CD14-positive monocyte (primary cell): ENCODE results near the gene POU6F2. TPM values are rescaled to one million over a fixed set of nuclear protein-coding genes. Genes with fewer than 3 reads are reported as not detected.

ENCODE experiments used
- DNase-seq, 3 donors: peaks; one replicate each; pipeline ENCODE4 v3.0.0-alpha.2; 2011 to 2022
- H2AFZ ChIP-seq: 2 replicates; pipeline ENCODE4 v1.6.0; 2012; ENCODE audit warnings: mild to moderate bottlenecking, low read depth, low read length, inconsistent platforms; ENCODE audit not compliant: insufficient read depth, poor library complexity, severe bottlenecking
- H3K27ac ChIP-seq, 2 donors: 1 replicate in 1 of 2; 2 replicates in 1 of 2; pipeline ENCODE4 v1.5.1; 2012 to 2013; ENCODE audit warnings: low read length in 2 of 2, control low read depth in 1 of 2, inconsistent platforms in 1 of 2, low read depth in 1 of 2, mild to moderate bottlenecking in 1 of 2
- H3K27me3 ChIP-seq, 2 donors: one replicate each; pipeline versions ENCODE4 v1.6.0 to v1.6.1; 2011 to 2013; ENCODE audit warnings: low read length in 2 of 2; ENCODE audit not compliant: control insufficient read depth in 2 of 2, insufficient read depth in 2 of 2
- H3K36me3 ChIP-seq, 2 donors: replicated peaks in 1 of 2; 1 replicate in 1 of 2; 2 replicates in 1 of 2; pipeline versions ENCODE4 v1.5.1 to v1.6.1; 2012 to 2013; ENCODE audit warnings: low read length in 2 of 2, control low read depth in 1 of 2, inconsistent platforms in 1 of 2, mild to moderate bottlenecking in 1 of 2; ENCODE audit not compliant: insufficient read depth in 2 of 2, control insufficient read depth in 1 of 2
- H3K4me1 ChIP-seq, 2 donors: 1 replicate in 1 of 2; 2 replicates in 1 of 2; pipeline versions ENCODE4 v1.5.1 to v1.6.1; 2012 to 2013; ENCODE audit warnings: low read length in 2 of 2, control low read depth in 1 of 2, inconsistent platforms in 1 of 2, mild to moderate bottlenecking in 1 of 2, moderate library complexity in 1 of 2; ENCODE audit not compliant: insufficient read depth in 2 of 2, control insufficient read depth in 1 of 2
- H3K4me2 ChIP-seq: replicated peaks from 2 replicates; pipeline ENCODE3; 2012; ENCODE audit warnings: low read length, moderate library complexity, mild to moderate bottlenecking; ENCODE audit not compliant: poor library complexity, severe bottlenecking; ENCODE audit errors: extremely low read depth
- H3K4me3 ChIP-seq, 3 experiments: fragments of 200-600 bp in 1 of 3; sonication (generic) in 1 of 3; replicated peaks in 1 of 3; 1 replicate in 2 of 3; 2 replicates in 1 of 3; pipeline ENCODE4 v1.5.1; 2011 to 2013; ENCODE audit warnings: low read length in 3 of 3, mild to moderate bottlenecking in 3 of 3, control low read depth in 2 of 3, low read depth in 2 of 3, inconsistent platforms in 1 of 3, moderate library complexity in 1 of 3
- H3K79me2 ChIP-seq: 2 replicates; pipeline ENCODE4 v1.6.0; 2012; ENCODE audit warnings: mild to moderate bottlenecking, control low read depth, inconsistent platforms, low read length, moderate library complexity; ENCODE audit not compliant: insufficient read depth
- H3K9ac ChIP-seq: 2 replicates; pipeline ENCODE4 v1.6.0; 2017; ENCODE audit warnings: low read length, mild to moderate bottlenecking; ENCODE audit not compliant: insufficient read depth, poor library complexity, severe bottlenecking
- H3K9me3 ChIP-seq, 2 donors: replicated peaks in 1 of 2; 1 replicate in 1 of 2; 2 replicates in 1 of 2; pipeline versions ENCODE4 v1.5.1 to v1.6.1; 2012 to 2013; ENCODE audit warnings: low read length in 2 of 2, control low read depth in 1 of 2; ENCODE audit not compliant: control insufficient read depth in 1 of 2, insufficient read depth in 1 of 2
- H4K20me1 ChIP-seq: 2 replicates; pipeline ENCODE4 v1.6.0; 2012; ENCODE audit warnings: mild to moderate bottlenecking, low read length, control low read depth, moderate library complexity; ENCODE audit not compliant: insufficient read depth
- H3K27ac Mint-ChIP-seq, 7 donors: one replicate each; pipeline ENCODE4 v1.8.0; 2020; ENCODE audit warnings: mild to moderate bottlenecking in 7 of 7, mixed read lengths in 7 of 7, moderate library complexity in 6 of 7, inconsistent platforms in 2 of 7
- H3K27me3 Mint-ChIP-seq, 3 donors: one replicate each; pipeline ENCODE4 v1.8.0; 2021 to 2022; ENCODE audit warnings: low read depth in 3 of 3, mild to moderate bottlenecking in 3 of 3, mixed read lengths in 3 of 3, moderate library complexity in 3 of 3, inconsistent platforms in 1 of 3
- H3K36me3 Mint-ChIP-seq, 2 donors: one replicate each; pipeline ENCODE4 v1.8.0; 2020; ENCODE audit warnings: mixed read lengths in 2 of 2, inconsistent platforms in 1 of 2, mild to moderate bottlenecking in 1 of 2
- H3K4me1 Mint-ChIP-seq: one replicate; pipeline ENCODE4 v1.8.0; 2020; ENCODE audit warnings: mild to moderate bottlenecking, mixed read lengths
- H3K4me3 Mint-ChIP-seq, 2 donors: one replicate each; pipeline ENCODE4 v1.8.0; 2020; ENCODE audit warnings: mild to moderate bottlenecking in 2 of 2, mixed read lengths in 2 of 2, moderate library complexity in 1 of 2
- H3K9me3 Mint-ChIP-seq, 7 donors: one replicate each; pipeline ENCODE4 v1.8.0; 2020 to 2022; ENCODE audit warnings: mixed read lengths in 7 of 7, mild to moderate bottlenecking in 6 of 7, moderate library complexity in 6 of 7, inconsistent platforms in 2 of 7
- WGBS: methylation state at CpG from one replicate; pipeline ENCODE4 v1.1.5; 2013; ENCODE audit warnings: missing lambda C conversion rate; ENCODE audit not compliant: insufficient coverage; 5-methylcytosine and 5-hydroxymethylcytosine counted together
- intact Hi-C, 2 donors: fragments of 100-400 bp; cut with micrococcal nuclease; formaldehyde crosslinking; loops; one replicate each; pipeline versions ENCODE4 v1.15.0 to v1.15.1; 2023
- polyA plus RNA-seq, 3 donors: library from polyadenylated mRNA; depleted of rRNA in 1 of 3; unstranded in 2 of 3; stranded (reverse) in 1 of 3; fragments of 300-500 nt in 2 of 3; fragments of >200 nt in 1 of 3; fragmentation: Illumina TruSeq in 2 of 3; gene quantifications; 1 replicate in 2 of 3; 2 replicates in 1 of 3; pipeline ENCODE4 v1.2.3, GENCODE V29; 2012 to 2021
- TF ChIP-seq, protein P1 (sequence below): fragments of 200-600 bp; IDR thresholded peaks from one replicate; pipeline ENCODE4 v1.8.0; 2022; ENCODE audit warnings: antibody characterized with exemption, mild to moderate bottlenecking

Gene POU6F2
- polyA plus RNA-seq, 3 donors = not detected

DNA sequence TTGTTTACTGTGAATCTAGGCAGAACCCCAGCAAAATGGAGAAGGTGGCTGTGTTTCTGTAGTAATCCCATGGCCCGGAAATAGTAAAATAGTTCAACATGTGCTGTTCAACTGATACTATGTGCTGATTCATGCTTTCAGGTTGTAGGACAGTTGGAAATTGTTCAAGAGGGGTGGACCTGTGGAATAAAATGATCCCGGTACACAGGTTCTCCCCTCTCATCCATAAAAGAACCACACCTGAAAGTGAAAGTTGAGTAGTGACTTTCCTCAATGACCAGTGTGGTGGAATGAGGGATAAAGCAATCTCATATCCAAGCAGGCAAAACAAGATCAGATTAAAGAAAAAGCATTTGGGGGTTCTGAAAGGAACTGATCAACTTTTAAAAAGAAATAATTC is 177.1 kb downstream of the POU6F2 start:
- H3K36me3 ChIP-seq = no peaks in the 10 kb centered on the region
- no peak overlapping the region for H3K27ac ChIP-seq
- H3K4me2 ChIP-seq = no peak overlapping the region
- no peak overlapping the region for H3K4me3 Mint-ChIP-seq
- H3K4me1 ChIP-seq = no peaks in the 10 kb centered on the region
- no CpG with 5 or more reads among the region's 2 CpGs for WGBS
- no peaks in the 10 kb centered on the region for H3K27me3 ChIP-seq
- H3K9me3 Mint-ChIP-seq = peaks cover 0 to 4% (median 2%) of the 10 kb centered on the region in 7 donors
- H3K36me3 Mint-ChIP-seq = no peaks in the 10 kb centered on the region
- H3K27me3 Mint-ChIP-seq = peaks cover 0 to 1% (median 1%) of the 10 kb centered on the region in 3 donors
- no peaks in the 10 kb centered on the region for H3K9me3 ChIP-seq
- H3K4me3 ChIP-seq = no peak overlapping the region
- DNase-seq = no peak
- no peaks in the 10 kb centered on the region for H4K20me1 ChIP-seq
- intact Hi-C loops = no loop called here
- H2AFZ ChIP-seq = no peak overlapping the region
- no peak overlapping the region for H3K27ac Mint-ChIP-seq
- no peaks in the 10 kb centered on the region for H3K79me2 ChIP-seq
- no peak overlapping the region for H3K9ac ChIP-seq
- TF ChIP-seq, protein P1, sequence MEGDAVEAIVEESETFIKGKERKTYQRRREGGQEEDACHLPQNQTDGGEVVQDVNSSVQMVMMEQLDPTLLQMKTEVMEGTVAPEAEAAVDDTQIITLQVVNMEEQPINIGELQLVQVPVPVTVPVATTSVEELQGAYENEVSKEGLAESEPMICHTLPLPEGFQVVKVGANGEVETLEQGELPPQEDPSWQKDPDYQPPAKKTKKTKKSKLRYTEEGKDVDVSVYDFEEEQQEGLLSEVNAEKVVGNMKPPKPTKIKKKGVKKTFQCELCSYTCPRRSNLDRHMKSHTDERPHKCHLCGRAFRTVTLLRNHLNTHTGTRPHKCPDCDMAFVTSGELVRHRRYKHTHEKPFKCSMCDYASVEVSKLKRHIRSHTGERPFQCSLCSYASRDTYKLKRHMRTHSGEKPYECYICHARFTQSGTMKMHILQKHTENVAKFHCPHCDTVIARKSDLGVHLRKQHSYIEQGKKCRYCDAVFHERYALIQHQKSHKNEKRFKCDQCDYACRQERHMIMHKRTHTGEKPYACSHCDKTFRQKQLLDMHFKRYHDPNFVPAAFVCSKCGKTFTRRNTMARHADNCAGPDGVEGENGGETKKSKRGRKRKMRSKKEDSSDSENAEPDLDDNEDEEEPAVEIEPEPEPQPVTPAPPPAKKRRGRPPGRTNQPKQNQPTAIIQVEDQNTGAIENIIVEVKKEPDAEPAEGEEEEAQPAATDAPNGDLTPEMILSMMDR = no peak
- no peaks in the 10 kb centered on the region for H3K4me1 Mint-ChIP-seq

DNA sequence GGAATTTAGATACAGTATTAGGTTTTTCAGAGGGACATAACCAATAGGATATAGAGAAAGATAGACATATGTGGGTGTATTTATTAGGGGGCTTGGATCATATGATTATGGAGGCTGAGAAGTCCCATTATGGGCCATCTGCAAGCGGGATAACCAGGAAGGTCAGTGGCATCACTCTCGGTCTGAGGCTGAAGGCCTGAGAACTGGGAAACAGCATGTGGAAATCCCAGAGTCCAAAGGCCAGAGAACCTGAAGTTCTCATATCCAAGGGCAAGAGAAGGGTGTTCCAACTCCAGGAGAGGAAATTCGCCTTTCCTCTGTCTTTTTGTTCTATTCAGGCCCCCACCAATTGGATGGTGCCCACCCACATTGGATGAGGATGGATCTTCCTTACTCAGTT is 180.7 kb downstream of the POU6F2 start:
- H3K9me3 ChIP-seq = no peaks in the 10 kb centered on the region
- no peaks in the 10 kb centered on the region for H3K4me1 ChIP-seq
- peaks cover 0 to 1% (median 0%) of the 10 kb centered on the region in 3 donors for H3K27me3 Mint-ChIP-seq
- H2AFZ ChIP-seq = no peak overlapping the region
- no peak overlapping the region for H3K27ac ChIP-seq
- TF ChIP-seq, protein P1 = no peak
- no peak overlapping the region for H3K4me3 ChIP-seq
- H3K27ac Mint-ChIP-seq = no peak overlapping the region
- DNase-seq = no peak
- H3K4me2 ChIP-seq = no peak overlapping the region
- H3K36me3 ChIP-seq = no peaks in the 10 kb centered on the region
- H3K79me2 ChIP-seq = no peaks in the 10 kb centered on the region
- 88% methylated on average over 2 of the region's 3 CpGs for WGBS
- peaks cover 0 to 4% (median 0%) of the 10 kb centered on the region in 7 donors for H3K9me3 Mint-ChIP-seq
- H3K36me3 Mint-ChIP-seq = no peaks in the 10 kb centered on the region
- H3K9ac ChIP-seq = no peak overlapping the region
- no peaks in the 10 kb centered on the region for H3K4me1 Mint-ChIP-seq
- H4K20me1 ChIP-seq = no peaks in the 10 kb centered on the region
- no peak overlapping the region for H3K4me3 Mint-ChIP-seq
- no peaks in the 10 kb centered on the region for H3K27me3 ChIP-seq
- intact Hi-C loops = no loop called here
